HepG2 (cell line): Measurements from ENCODE around the gene SLC2A5. TPM values are rescaled to one million over a fixed set of nuclear protein-coding genes. Genes with fewer than 3 reads are reported as not detected.

Source experiments
- ATAC-seq: fragments of 200-7000 bp; cut with Tn5 transposase; 3 replicates; pipeline ENCODE4 v1.9.1; 2020; ENCODE audit warnings: mild to moderate bottlenecking, moderate library complexity
- BruUV-seq: library from RNA; stranded (reverse); fragments of 400-500 nt; replicated peaks from 2 replicates; lab custom pipeline; 2021; lab: Mats Ljungman, UMichigan
- CTCF ChIA-PET: fragments of 300-600 bp; formaldehyde crosslinking; extraction: SDS; loops from one replicate; lab custom pipeline; 2021; ENCODE audit warnings: low total read pairs, inconsistent platforms, low intra/inter-chr PET ratio; lab: Yijun Ruan, JAX
- POLR2A ChIA-PET: fragments of 350-600 bp; sonication (Branson Sonifier 250); formaldehyde crosslinking; loops from one replicate; lab custom pipeline; 2020; ENCODE audit warnings: antibody characterized with exemption, inconsistent platforms; lab: Yijun Ruan, JAX
- DNase-seq: peaks from one replicate; pipeline ENCODE4 v3.0.0-alpha.2; 2015; ENCODE audit warnings: low spot score
- FAIRE-seq: peaks from 3 replicates; lab custom pipeline; 2011; peaks lifted over from hg19 to GRCh38; lab: Jason Lieb, UNC
- H2AFZ ChIP-seq: one replicate; pipeline ENCODE4 v1.6.1; 2011; ENCODE audit warnings: low read length, inconsistent platforms
- H3K27ac ChIP-seq: fragments of 300-600 bp; 3 replicates; pipeline ENCODE4 v1.8.0; 2011; ENCODE audit warnings: mixed run types, mild to moderate bottlenecking, mixed read lengths, low read length, inconsistent platforms; ENCODE audit not compliant: insufficient read depth; ENCODE audit errors: extremely low read length
- H3K27me3 ChIP-seq, 2 experiments: fragments of 200-600 bp in 1 of 2; 2 replicates in 1 of 2; 3 replicates in 1 of 2; pipeline versions ENCODE4 v1.6.0 to v1.8.0; 2011; ENCODE audit warnings: low read length in 2 of 2, mild to moderate bottlenecking in 2 of 2, moderate library complexity in 2 of 2, inconsistent platforms in 1 of 2; ENCODE audit not compliant: insufficient read depth in 2 of 2, control insufficient read depth in 1 of 2
- H3K36me3 ChIP-seq, 2 experiments: fragments of 200-600 bp in 1 of 2; replicated peaks in 1 of 2; 2 replicates in 1 of 2; 3 replicates in 1 of 2; pipeline versions ENCODE4 v1.5.1 to v1.8.0; 2011; ENCODE audit warnings: low read length in 2 of 2, inconsistent platforms in 1 of 2; ENCODE audit not compliant: insufficient read depth in 2 of 2, control insufficient read depth in 1 of 2
- H3K4me1 ChIP-seq: 2 replicates; pipeline ENCODE4 v1.5.1; 2012; ENCODE audit warnings: low read length, inconsistent platforms; ENCODE audit not compliant: insufficient read depth
- H3K4me2 ChIP-seq: 2 replicates; pipeline ENCODE4 v1.6.0; 2011; ENCODE audit warnings: low read depth, low read length, inconsistent platforms
- H3K4me3 ChIP-seq, 3 experiments: fragments of 200-600 bp in 1 of 3; sonication (generic), shearing (Covaris generic) in 1 of 3; replicated peaks in 1 of 3; 2 replicates each; pipeline ENCODE4 v1.5.1; 2011 to 2016; ENCODE audit warnings: low read length in 3 of 3, inconsistent platforms in 2 of 3, low read depth in 2 of 3, mild to moderate bottlenecking in 2 of 3, control low read depth in 1 of 3, mixed read lengths in 1 of 3; ENCODE audit not compliant: insufficient read depth in 1 of 3
- H3K79me2 ChIP-seq: one replicate; pipeline ENCODE4 v1.6.1; 2011; ENCODE audit warnings: low read length, inconsistent platforms; ENCODE audit not compliant: insufficient read depth
- H3K9ac ChIP-seq: 2 replicates; pipeline ENCODE4 v1.6.0; 2011; ENCODE audit warnings: mild to moderate bottlenecking, low read depth, low read length, inconsistent platforms; ENCODE audit not compliant: insufficient read depth
- H3K9me3 ChIP-seq: 2 replicates; pipeline ENCODE4 v1.5.1; 2012; ENCODE audit warnings: mild to moderate bottlenecking, low read length
- H4K20me1 ChIP-seq: 2 replicates; pipeline ENCODE4 v1.6.0; 2011; ENCODE audit warnings: inconsistent platforms, mild to moderate bottlenecking, low read length, moderate library complexity; ENCODE audit not compliant: insufficient read depth
- AGO2 ChIP-seq: fragments of 200-400 bp; formaldehyde crosslinking; optimal IDR thresholded peaks from 2 replicates; pipeline ENCODE3; 2017; ENCODE audit warnings: mild to moderate bottlenecking, low read depth, low read length, moderate library complexity
- DPF2 ChIP-seq: sonication (generic); formaldehyde crosslinking; IDR thresholded peaks from 2 replicates; pipeline ENCODE4 v1.4.0; 2020; ENCODE audit warnings: mild to moderate bottlenecking, low read depth, missing genetic modification reagents, borderline replicate concordance
- DR1 ChIP-seq: sonication (generic); formaldehyde crosslinking; IDR thresholded peaks from 2 replicates; pipeline ENCODE4 v1.8.0; 2021; ENCODE audit warnings: mild to moderate bottlenecking, missing genetic modification reagents, inconsistent platforms
- MXD3 ChIP-seq: IDR thresholded peaks from 2 replicates; pipeline ENCODE4 v1.6.1; 2016; ENCODE audit warnings: mild to moderate bottlenecking, missing biosample characterization, missing genetic modification reagents
- SIN3A ChIP-seq: IDR thresholded peaks from 2 replicates; pipeline ENCODE4 v1.6.1; 2011; ENCODE audit warnings: low read depth, mild to moderate bottlenecking, control low read depth, low read length, borderline replicate concordance
- SNAPC4 ChIP-seq: sonication (generic); formaldehyde crosslinking; IDR thresholded peaks from 2 replicates; pipeline ENCODE4 v1.4.0; 2020; ENCODE audit warnings: mild to moderate bottlenecking, missing genetic modification reagents
- ZBTB33 ChIP-seq: sonication (generic); formaldehyde crosslinking; IDR thresholded peaks from 2 replicates; pipeline ENCODE4 v1.4.0; 2020; ENCODE audit warnings: missing genetic modification reagents
- ZNF232 ChIP-seq: sonication (generic); formaldehyde crosslinking; IDR thresholded peaks from 2 replicates; pipeline ENCODE4 v1.4.0; 2020; ENCODE audit warnings: missing genetic modification reagents, borderline replicate concordance
- ZNF335 ChIP-seq: sonication (generic); formaldehyde crosslinking; IDR thresholded peaks from 2 replicates; pipeline ENCODE4 v1.4.0; 2020; ENCODE audit warnings: missing genetic modification reagents
- ZNF432 ChIP-seq: sonication (generic); formaldehyde crosslinking; IDR thresholded peaks from 2 replicates; pipeline ENCODE4 v1.5.0; 2020; ENCODE audit warnings: missing genetic modification reagents, mild to moderate bottlenecking, borderline replicate concordance
- ZNF460 ChIP-seq: sonication (generic); formaldehyde crosslinking; IDR thresholded peaks from 2 replicates; pipeline ENCODE4 v1.5.1; 2020; ENCODE audit warnings: missing genetic modification reagents, mild to moderate bottlenecking, borderline replicate concordance
- ZNF530 ChIP-seq: sonication (generic); formaldehyde crosslinking; IDR thresholded peaks from 2 replicates; pipeline ENCODE4 v1.5.0; 2020; ENCODE audit warnings: low read depth, mild to moderate bottlenecking, missing genetic modification reagents
- WGBS: methylation state at CpG from one replicate; pipeline ENCODE4 v1.1.6; 2017; ENCODE audit warnings: low lambda C conversion rate; 5-methylcytosine and 5-hydroxymethylcytosine counted together
- in situ Hi-C: cut with HindIII; loops from 2 replicates; pipeline ENCODE4 v1.10.0; 2017; ENCODE audit warnings: low pct_unique_long_range_greater_than_20kb; ENCODE audit not compliant: extremely low pct_ligation_motif_present
- intact Hi-C: fragments of 100-400 bp; cut with micrococcal nuclease; formaldehyde crosslinking; loops from one replicate; pipeline ENCODE4 v1.10.0; 2022; ENCODE audit not compliant: unreplicated experiment
- polyA plus RNA-seq, 8 experiments: library from polyadenylated mRNA; depleted of rRNA in 3 of 8; stranded (reverse) in 7 of 8; unstranded in 1 of 8; fragments of >200 nt; fragmentation: Illumina TruSeq in 4 of 8; extraction: Trizol in 4 of 8; gene quantifications; 2 replicates each; pipeline versions ENCODE4 v1.2.1 to v1.2.3, GENCODE V29; 2011 to 2016; ENCODE audit warnings: low read depth in 4 of 8, missing spikeins in 1 of 8, mixed read lengths in 1 of 8; ENCODE audit not compliant: insufficient read depth in 1 of 8
- total RNA-seq, 5 experiments: library from RNA; depleted of rRNA; stranded (reverse); fragments of >200 nt; fragmentation: Illumina TruSeq; extraction: Trizol; gene quantifications; 2 replicates each; pipeline ENCODE4 v1.2.3, GENCODE V29; 2016; ENCODE audit warnings: low read depth in 1 of 5

SLC2A5 gene
- total and polyA plus RNA-seq, 2 of the 13 experiments (the other 11 are each of a cell fraction or from before 2014, with no cell fraction given) = 0.04 to 0.54 TPM

- Histone ChIP-seq H4K20me1 (no peaks in the 10 kb centered on the region), H3K79me2 (no peaks in the 10 kb centered on the region), H3K4me2 (no peak overlapping the region), H3K4me3 (no peak overlapping the region), H3K36me3 (no peaks in the 10 kb centered on the region), H3K27ac (no peak overlapping the region), H2AFZ (no peak overlapping the region), H3K4me1 (no peaks in the 10 kb centered on the region), H3K9me3 (no peaks in the 10 kb centered on the region), H3K27me3 (peaks cover 1 to 60% of the 10 kb centered on the region in 2 experiments; a peak in 3 of 5 replicates), H3K9ac (no peak overlapping the region)
- TF ChIP-seq SNAPC4 (CRISPR knock-in tag) = no peak
- no peak for TF ChIP-seq ZNF530 (CRISPR knock-in tag)
- no peak for TF ChIP-seq ZNF232 (CRISPR knock-in tag)
- no peak for TF ChIP-seq SIN3A
- no peak for TF ChIP-seq MXD3 (CRISPR knock-in tag)
- no peak for TF ChIP-seq DPF2 (CRISPR knock-in tag)
- TF ChIP-seq AGO2 = no peak
- TF ChIP-seq ZNF432 (CRISPR knock-in tag) = no peak
- TF ChIP-seq DR1 (CRISPR knock-in tag) = no peak
- TF ChIP-seq ZNF335 = no peak
- TF ChIP-seq ZNF460 (CRISPR knock-in tag) = no peak
- TF ChIP-seq ZBTB33 (CRISPR knock-in tag) = no peak
- POLR2A ChIA-PET = no interaction called here
- ATAC-seq (no peak), FAIRE-seq (no peak), DNase-seq (no peak)
- intact Hi-C loops = no loop called here
- in situ Hi-C loops = no loop called here
- CTCF ChIA-PET = no interaction called here
- BruUV-seq = no TSS peak
- WGBS = 62% methylated on average over 4 of the region's 4 CpGs
Observed at GRCh38 chr1:9088807-9089206, 19.4 kb upstream of the SLC2A5 start.
